GM12891 (cell line): ENCODE measurements around the gene RAPGEF4.

Experiments
- PAX5 ChIP-seq: IDR thresholded peaks from 2 replicates; pipeline ENCODE4 v1.6.1; 2011; ENCODE audit warnings: low read length, moderate library complexity, mild to moderate bottlenecking; ENCODE audit not compliant: insufficient read depth, severe bottlenecking
- POLR2A ChIP-seq: IDR thresholded peaks from 2 replicates; pipeline ENCODE4 v1.6.1; 2011; ENCODE audit warnings: low read depth, low read length, control low read depth
- POLR2AphosphoS5 ChIP-seq: IDR thresholded peaks from 2 replicates; pipeline ENCODE4 v1.6.1; 2011; ENCODE audit warnings: low read depth, low read length, control low read depth
- POU2F2 ChIP-seq: IDR thresholded peaks from 2 replicates; pipeline ENCODE4 v1.6.1; 2011; ENCODE audit warnings: low read depth, mild to moderate bottlenecking, control low read depth, low read length, moderate library complexity
- SPI1 ChIP-seq: IDR thresholded peaks from 2 replicates; pipeline ENCODE4 v1.6.1; 2011; ENCODE audit warnings: low read depth, low read length, control low read depth
- TAF1 ChIP-seq: IDR thresholded peaks from 2 replicates; pipeline ENCODE4 v1.6.1; 2011; ENCODE audit warnings: low read depth, low read length, control low read depth

DNA sequence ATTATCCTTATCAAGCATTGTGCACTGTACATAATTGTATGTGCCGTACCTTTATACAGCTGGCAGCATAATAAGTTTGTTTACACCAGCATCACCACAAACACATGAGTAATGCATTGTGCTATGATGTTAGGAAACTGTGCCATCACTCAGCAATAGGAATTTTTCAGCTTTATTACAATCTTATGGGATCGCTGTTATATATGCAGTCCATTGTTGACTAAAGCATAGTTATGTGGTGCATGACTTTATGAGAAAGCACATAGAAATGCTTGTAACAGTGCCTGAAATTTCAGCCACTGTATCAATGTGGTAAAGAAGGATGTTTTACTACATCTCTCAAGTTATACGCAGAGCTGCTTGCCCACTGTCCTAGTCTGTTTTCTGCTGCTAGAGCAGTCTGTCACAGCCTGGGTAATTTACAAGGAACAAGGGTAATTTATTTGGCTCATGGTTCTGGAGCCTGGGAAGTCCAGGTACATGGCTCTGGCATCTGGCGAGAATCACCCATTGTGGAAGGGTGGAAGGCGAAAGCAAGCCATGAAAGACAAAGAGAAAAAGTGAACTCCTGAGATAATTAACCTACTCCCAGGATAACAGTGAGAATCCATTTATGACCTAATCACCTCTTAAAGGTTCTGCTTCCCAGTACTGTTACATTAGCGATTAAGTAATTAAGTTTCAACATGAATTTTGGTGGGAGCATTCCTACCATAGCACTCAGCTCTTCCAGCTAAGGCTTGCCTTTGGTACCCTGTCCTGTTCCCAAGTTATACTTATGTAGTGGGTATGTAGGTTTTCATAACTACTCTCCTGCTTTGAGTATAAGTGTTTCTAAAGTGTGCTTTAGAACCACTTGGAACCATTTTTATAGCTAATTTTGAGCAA lies 344.6 kb downstream of the RAPGEF4 start:
- TF ChIP-seq POU2F2 = no peak
- no peak for TF ChIP-seq POLR2A
- no peak for TF ChIP-seq TAF1
- no peak for TF ChIP-seq POLR2AphosphoS5
- no peak for TF ChIP-seq SPI1
- no peak for TF ChIP-seq PAX5
